Measurements from ENCODE around the gene CCDC89. TPM values are rescaled to one million over a fixed set of nuclear protein-coding genes. Genes with fewer than 3 reads are reported as not detected.

Gene CCDC89
- total and polyA plus RNA-seq, 2 donors (not counting 3 experiments of a cell fraction or from before 2014, with no cell fraction given), result not detected

GRCh38 chr11:85643191-85643614 lies 42.8 kb downstream of the CCDC89 start:
- H3K27ac ChIP-seq (ENCODE audit: insufficient read depth, low read depth, low read length), result no peak overlapping the region
- H2AFZ ChIP-seq (ENCODE audit: low read depth, low read length), result no peak overlapping the region
- no peak overlapping the region for H3K4me3 ChIP-seq (replicated peaks in 1 of 3; ENCODE audit: insufficient read depth in 1 of 3, low read depth in 1 of 3, low read length in 3 of 3)
- peaks cover 4% of the 10 kb centered on the region for H3K4me1 ChIP-seq (ENCODE audit: control insufficient read depth, extremely low read depth, insufficient read depth, low read length)
- peaks cover 11 to 34% of the 10 kb centered on the region in 2 experiments for H3K27me3 ChIP-seq (ENCODE audit: control insufficient read depth in 2 of 2, insufficient read depth in 2 of 2, low read length in 2 of 2)
- TF ChIP-seq FOS (IDR thresholded peaks at IDR 0.05; ENCODE audit: borderline replicate concordance, insufficient read depth, low read length), result no peak
- no peak overlapping the region for H3K4me2 ChIP-seq (ENCODE audit: insufficient read depth, low read length)
- no peaks in the 10 kb centered on the region for H3K9me1 ChIP-seq (replicated peaks; ENCODE audit: control insufficient read depth, extremely low read depth, insufficient read depth, low read length)
- ChIA-PET POLR2A (no interaction called here), CTCF (no interaction called here)
- intact Hi-C loops (cut with micrococcal nuclease), result no loop called here
- H3K36me3 ChIP-seq (ENCODE audit: control insufficient read depth in 2 of 2, extremely low read depth in 1 of 2, insufficient read depth in 2 of 2, low read length in 2 of 2), result no peaks in the 10 kb centered on the region
- no peak overlapping the region for H3K9ac ChIP-seq (replicated peaks; ENCODE audit: extremely low read depth, insufficient read depth, low read length)
- no peaks in the 10 kb centered on the region for H4K20me1 ChIP-seq (replicated peaks; ENCODE audit: control insufficient read depth, extremely low read depth, insufficient read depth, low read length)
- no TSS peak for BruUV-seq (replicated peaks)
- H3K9me3 ChIP-seq (replicated peaks; ENCODE audit: control insufficient read depth, insufficient read depth, low read length), result no peaks in the 10 kb centered on the region
- peaks cover 3% of the 10 kb centered on the region for H3K79me2 ChIP-seq (ENCODE audit: control insufficient read depth, insufficient read depth, low read length)
- dilution Hi-C loops (cut with MboI; ENCODE audit: extremely low pct_ligation_motif_present, low sequenced_read_pairs), result no loop called here
- no peak for FAIRE-seq
- no peak for DNase-seq (ENCODE audit: low read depth, low spot score)

- BruUV-seq (replicated peaks), result no TSS peak
- intact Hi-C loops (cut with micrococcal nuclease) (no loop called here), dilution Hi-C loops (cut with MboI; ENCODE audit: extremely low pct_ligation_motif_present, low sequenced_read_pairs) (no loop called here)
- Histone ChIP-seq H3K4me2 (ENCODE audit: insufficient read depth, low read length) (no peak overlapping the region), H3K9me1 (replicated peaks; ENCODE audit: control insufficient read depth, extremely low read depth, insufficient read depth, low read length) (no peaks in the 10 kb centered on the region), H3K9me3 (replicated peaks; ENCODE audit: control insufficient read depth, insufficient read depth, low read length) (no peaks in the 10 kb centered on the region), H3K27ac (ENCODE audit: insufficient read depth, low read depth, low read length) (no peak overlapping the region), H3K27me3 (ENCODE audit: control insufficient read depth in 2 of 2, insufficient read depth in 2 of 2, low read length in 2 of 2) (no peaks in the 10 kb centered on the region), H2AFZ (ENCODE audit: low read depth, low read length) (no peak overlapping the region), H4K20me1 (replicated peaks; ENCODE audit: control insufficient read depth, extremely low read depth, insufficient read depth, low read length) (no peaks in the 10 kb centered on the region), H3K9ac (replicated peaks; ENCODE audit: extremely low read depth, insufficient read depth, low read length) (no peak overlapping the region), H3K36me3 (ENCODE audit: control insufficient read depth in 2 of 2, extremely low read depth in 1 of 2, insufficient read depth in 2 of 2, low read length in 2 of 2) (peaks cover 8 to 10% of the 10 kb centered on the region in 2 experiments), H3K79me2 (ENCODE audit: control insufficient read depth, insufficient read depth, low read length) (peaks cover 24% of the 10 kb centered on the region), H3K4me1 (ENCODE audit: control insufficient read depth, extremely low read depth, insufficient read depth, low read length) (peaks cover 3% of the 10 kb centered on the region), H3K4me3 (replicated peaks in 1 of 3; ENCODE audit: insufficient read depth in 1 of 3, low read depth in 1 of 3, low read length in 3 of 3) (no peak overlapping the region)
- FAIRE-seq (no peak), DNase-seq (ENCODE audit: low read depth, low spot score) (no peak)
- CTCF ChIA-PET, result no interaction called here
- TF ChIP-seq JUN (IDR thresholded peaks at IDR 0.05; ENCODE audit: borderline replicate concordance, insufficient read depth, insufficient read length, low read depth) (no peak), EZH2 (IDR thresholded peaks at IDR 0.05; ENCODE audit: borderline replicate concordance, low read depth, low read length, severe bottlenecking) (no peak), FOS (IDR thresholded peaks at IDR 0.05; ENCODE audit: borderline replicate concordance, insufficient read depth, low read length) (no peak), GATA2 (IDR thresholded peaks at IDR 0.05; ENCODE audit: insufficient read depth, insufficient read length, low read depth, low read length) (no peak), POLR2AphosphoS5 (IDR thresholded peaks at IDR 0.05; ENCODE audit: insufficient read depth, low read depth, low read length) (no peak), MYC (IDR thresholded peaks at IDR 0.05; ENCODE audit: low read depth, low read length) (no peak), POLR2A (IDR thresholded peaks at IDR 0.05; ENCODE audit: low read depth, low read length) (no peak), MAX (IDR thresholded peaks at IDR 0.05; ENCODE audit: insufficient read depth, insufficient read length) (no peak), CTCF (IDR thresholded peaks at IDR 0.05; ENCODE audit: extremely low read depth in 1 of 2, insufficient read depth in 1 of 2, low read depth in 1 of 2, low read length in 2 of 2) (no peak)
- POLR2A ChIA-PET, result no interaction called here
Observed at GRCh38 chr11:85634747-85635146, 51.2 kb downstream of the CCDC89 start.

Measured in endothelial cell of umbilical vein (primary cell).